Measurements from ENCODE around the gene GCSAM. TPM values are rescaled to one million over a fixed set of nuclear protein-coding genes. Genes with fewer than 3 reads are reported as not detected.

GCSAM gene
- total RNA-seq, 1 experiment from 2014 or later = not detected

- no peak for DNase-seq
- no peak overlapping the region for H4K91ac ChIP-seq (ENCODE audit: insufficient read length, low read depth, low read length)
- no peak overlapping the region for H3K4ac ChIP-seq (ENCODE audit: low read depth, low read length)
- no peak overlapping the region for H3K4me2 ChIP-seq (ENCODE audit: insufficient read depth, insufficient read length, low read length)
- H3T11ph ChIP-seq (ENCODE audit: low read length) = no peak overlapping the region
- no peak overlapping the region for H2BK20ac ChIP-seq (ENCODE audit: low read depth, low read length, poor library complexity, severe bottlenecking)
- H3K4me3 Mint-ChIP-seq = no peak overlapping the region
- H3K9me3 ChIP-seq (ENCODE audit: control insufficient read depth, low read depth, low read length) = no peaks in the 10 kb centered on the region
- no peak overlapping the region for H3K27ac ChIP-seq (ENCODE audit: insufficient read length, low read depth, low read length)
- peaks cover 25 to 37% of the 10 kb centered on the region in 2 experiments for H3K4me1 Mint-ChIP-seq
- H3K79me1 ChIP-seq (ENCODE audit: insufficient read depth, low read depth, low read length, poor library complexity, severe bottlenecking) = no peaks in the 10 kb centered on the region
- no peak overlapping the region for H3K18ac ChIP-seq (ENCODE audit: insufficient read length, low read depth, low read length)
- no peak overlapping the region for H3K9ac ChIP-seq (ENCODE audit: extremely low read depth, insufficient read length, low read length)
- no peaks in the 10 kb centered on the region for H4K20me1 ChIP-seq (ENCODE audit: control insufficient read depth, insufficient read depth, insufficient read length)
- H4K5ac ChIP-seq (ENCODE audit: insufficient read length, low read depth, low read length) = no peak overlapping the region
- no peak overlapping the region for H3K27ac Mint-ChIP-seq
- H3K4me1 ChIP-seq (ENCODE audit: insufficient read depth, low read length) = no peaks in the 10 kb centered on the region; the same call in 1 of the 2 replicates
- no peak overlapping the region for H2BK12ac ChIP-seq (ENCODE audit: insufficient read length, low read depth, low read length)
- H2BK5ac ChIP-seq (ENCODE audit: insufficient read length, low read length) = no peak overlapping the region
- H3K27me3 ChIP-seq (ENCODE audit: insufficient read depth, low read length) = no peaks in the 10 kb centered on the region
- H3K23me2 ChIP-seq (ENCODE audit: insufficient read length, low read depth, low read length, poor library complexity, severe bottlenecking) = no peaks in the 10 kb centered on the region
- H3K27me3 Mint-ChIP-seq (ENCODE audit: low read depth) = no peaks in the 10 kb centered on the region
- no peak overlapping the region for H2BK120ac ChIP-seq (ENCODE audit: low read depth, low read length, poor library complexity, severe bottlenecking)
- H3K56ac ChIP-seq (ENCODE audit: insufficient read length, low read depth, low read length) = no peak overlapping the region
- no peak overlapping the region for H4K8ac ChIP-seq (replicated peaks; ENCODE audit: insufficient read length, low read depth, low read length)
- no peak for TF ChIP-seq CTCF (conservative IDR thresholded peaks at IDR 0.05)
- H3K36me3 Mint-ChIP-seq (ENCODE audit: insufficient read depth in 1 of 3, low read depth in 3 of 3) = no peaks in the 10 kb centered on the region; a peak in 1 of 7 replicates
- no peaks in the 10 kb centered on the region for H3K79me2 ChIP-seq (ENCODE audit: insufficient read depth, low read length)
- no peak overlapping the region for H2AK5ac ChIP-seq (ENCODE audit: insufficient read length, low read length)
- H2BK15ac ChIP-seq (ENCODE audit: low read depth, low read length) = no peak overlapping the region
- H3K23ac ChIP-seq (ENCODE audit: insufficient read length, low read depth, low read length) = no peak overlapping the region
- H3K14ac ChIP-seq (ENCODE audit: insufficient read depth, low read length) = no peak overlapping the region
- H2AFZ ChIP-seq (ENCODE audit: low read length) = no peak overlapping the region
- WGBS (ENCODE audit: extremely low coverage, insufficient read length, low lambda C conversion rate) = no CpG with 5 or more reads among the region's 1 CpG
- H3K9me3 Mint-ChIP-seq = no peaks in the 10 kb centered on the region
Measured at GRCh38 chr3:112136046-112136445, 3.0 kb upstream of the GCSAM start.
